Coronary artery (tissue), 2 donors: ENCODE measurements around the gene MYCN.

Source experiments
- DNase-seq: peaks from one replicate; pipeline ENCODE4 v3.0.0-alpha.2; 2017; ENCODE audit warnings: low spot score
- H3K27ac ChIP-seq, 2 donors: fragments of 200-600 bp; sonication (generic); one replicate each; pipeline ENCODE4 v1.5.1; 2016 to 2019
- H3K4me3 ChIP-seq: fragments of 200-600 bp; sonication (generic); 2 replicates; pipeline ENCODE4 v1.5.1; 2016; ENCODE audit warnings: mild to moderate bottlenecking, moderate library complexity
- CTCF ChIP-seq: fragments of 200-600 bp; sonication (generic); IDR thresholded peaks from one replicate; pipeline ENCODE4 v1.5.1; 2019; ENCODE audit warnings: antibody characterized with exemption

Gene MYCN

DNA sequence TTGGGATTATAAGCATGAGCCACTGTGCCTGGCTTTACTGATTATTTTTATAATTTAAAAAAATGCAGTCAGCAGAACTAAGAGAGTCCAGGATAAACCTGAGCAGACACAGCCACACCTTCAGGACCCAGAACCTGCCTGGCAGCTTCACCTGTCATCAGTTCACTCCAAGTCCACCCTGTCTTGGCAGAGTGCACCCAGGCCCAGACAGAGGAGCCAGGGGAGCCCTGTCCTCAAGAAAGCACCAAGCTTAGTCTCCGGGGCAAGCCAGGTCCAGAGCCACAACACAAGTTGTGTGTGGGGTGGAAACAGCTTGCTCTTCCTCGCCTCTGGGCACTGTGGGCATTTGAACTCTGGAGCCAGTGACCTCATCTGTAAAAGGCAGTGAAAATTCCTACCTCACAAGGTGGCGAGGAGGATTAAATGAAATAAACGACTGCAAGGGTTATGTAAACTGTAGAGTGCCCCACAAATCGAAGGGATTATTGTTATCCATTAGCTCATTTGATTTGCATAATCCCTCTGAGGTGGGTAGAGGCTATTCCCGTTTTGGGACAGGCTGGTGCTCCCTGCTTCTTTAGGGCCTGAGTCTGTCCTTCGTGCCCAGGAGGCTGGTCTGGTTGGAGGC lies 24.7 kb downstream of the MYCN start:
- Histone ChIP-seq H3K27ac (no peak overlapping the region), H3K4me3 (no peak overlapping the region)
- no peak for DNase-seq
- no peak for TF ChIP-seq CTCF

GRCh38 chr2:15965564-15966019 lies 25.2 kb downstream of the MYCN start:
- Histone ChIP-seq H3K4me3 (no peak overlapping the region), H3K27ac (no peak overlapping the region)
- DNase-seq: no peak
- TF ChIP-seq CTCF: no peak

DNA sequence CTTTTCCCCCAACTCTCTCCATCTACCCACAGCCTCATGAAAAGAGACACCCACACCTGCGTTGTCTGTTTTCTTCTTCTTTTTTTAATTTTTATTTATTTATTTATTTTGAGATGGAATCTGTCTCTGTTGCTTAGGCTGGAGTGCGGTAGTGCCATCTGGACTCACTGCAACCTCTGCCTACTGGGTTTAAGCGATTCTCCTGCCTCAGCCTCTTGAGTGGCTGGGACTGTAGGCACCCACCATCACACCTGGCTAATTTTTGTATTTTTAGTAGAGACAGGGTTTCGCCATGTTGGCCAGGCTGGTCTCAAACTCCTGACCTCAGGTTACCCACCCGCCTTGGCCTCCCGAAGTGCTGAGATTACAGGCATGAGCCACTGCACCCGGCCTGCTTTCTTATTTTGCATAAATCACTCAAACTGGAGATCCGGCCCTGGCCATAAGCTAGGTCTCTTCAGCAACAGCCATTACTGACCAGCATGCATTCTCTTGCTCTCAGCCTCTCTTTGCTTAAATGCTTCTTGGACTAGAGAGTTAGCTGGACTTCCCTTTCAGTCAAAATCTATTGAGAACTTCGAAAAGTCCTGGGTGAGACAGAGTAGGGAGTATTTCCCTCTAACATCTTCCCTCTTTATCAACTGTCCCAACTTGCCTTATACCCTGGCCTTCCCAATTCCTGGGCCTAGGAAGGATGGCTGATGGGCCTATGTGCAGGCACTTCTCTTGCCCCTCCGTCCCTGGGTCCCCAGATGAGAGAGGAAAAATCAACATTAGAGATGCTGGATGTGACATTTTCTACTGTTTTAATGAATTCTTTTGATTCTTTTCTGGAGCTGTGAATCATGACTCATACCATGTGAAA lies 27.3 kb downstream of the MYCN start:
- no peak overlapping the region for H3K27ac ChIP-seq
- DNase-seq: no peak
- H3K4me3 ChIP-seq: no peak overlapping the region
- TF ChIP-seq CTCF: no peak

GRCh38 chr2:15968280-15969178 lies 28.2 kb downstream of the MYCN start:
- no peak for TF ChIP-seq CTCF
- no peak for DNase-seq
- Histone ChIP-seq H3K27ac (no peak overlapping the region), H3K4me3 (no peak overlapping the region)

GRCh38 chr2:15969214-15969613 lies 28.9 kb downstream of the MYCN start:
- Histone ChIP-seq H3K4me3 (no peak overlapping the region), H3K27ac (no peak overlapping the region)
- no peak for TF ChIP-seq CTCF
- no peak for DNase-seq

- DNase-seq: no peak
- TF ChIP-seq CTCF: no peak
- no peak overlapping the region for H3K27ac ChIP-seq
- H3K4me3 ChIP-seq: no peak overlapping the region
Observed at GRCh38 chr2:15970701-15971100, 30.4 kb downstream of the MYCN start.
